ENCODE measurements around the gene BCAS3.

BCAS3 gene

DNA sequence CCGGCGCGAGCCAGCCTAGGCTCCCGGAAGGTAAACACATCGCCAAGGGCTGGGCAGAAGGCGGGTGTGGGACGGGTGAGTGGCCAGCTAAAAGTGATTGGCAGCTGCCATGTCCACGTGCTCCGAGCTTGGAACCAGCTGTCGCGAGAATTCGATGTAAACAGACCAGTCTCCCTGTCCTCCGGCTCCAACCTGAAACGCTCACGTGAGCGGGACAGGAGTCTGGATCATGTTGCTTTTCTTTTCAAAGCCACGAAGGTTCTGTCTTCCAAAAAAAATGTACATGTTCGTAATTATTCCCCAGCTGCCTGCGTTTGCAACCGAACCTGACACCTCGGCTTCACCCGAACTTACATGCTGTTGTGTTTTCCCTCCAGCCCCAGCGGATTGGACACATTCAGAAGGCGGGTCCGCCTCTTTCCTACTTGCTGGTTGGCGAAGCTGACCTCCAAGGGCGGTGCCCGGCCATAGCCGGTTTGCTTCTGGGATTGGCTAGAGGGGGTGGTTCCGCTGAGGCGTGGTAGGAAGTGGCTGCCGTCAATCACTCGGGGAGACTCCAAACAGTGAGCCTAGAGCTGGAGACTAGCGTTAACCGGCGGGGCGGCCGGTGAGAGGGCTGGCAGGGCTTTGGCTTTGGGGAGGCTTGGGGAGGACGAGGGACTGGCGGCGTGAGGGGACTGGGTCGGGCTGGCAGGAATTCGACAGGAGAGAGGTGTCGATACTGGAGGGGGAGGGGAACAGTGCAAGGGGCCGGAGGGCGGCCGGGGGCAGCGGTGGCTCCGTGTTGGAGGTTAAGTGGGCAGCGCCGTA is at the start of gene BCAS3:
Gene BCAS3 (plus strand): TSS at position 544 of the 810 bp plus-strand sequence.
- no peaks in the 10 kb centered on the region for H3K27me3 ChIP-seq (ENCODE audit: insufficient read depth, low read depth)
- no peak within 1 kb of the TSS for H3K4me3 ChIP-seq (IDR thresholded peaks at IDR 0.05; ENCODE audit: insufficient read depth, low read depth, low read length)
- H4K20me1 ChIP-seq (ENCODE audit: insufficient read depth) = no peaks in the 10 kb centered on the region
- H2AFZ ChIP-seq (ENCODE audit: low read depth) = peak within 1 kb of the TSS; percentile 75
- peak within 1 kb of the TSS; percentile 53; the same call in 1 of the 2 replicates for H3K9ac ChIP-seq
- H3K36me3 ChIP-seq (ENCODE audit: insufficient read depth) = no peaks in the 10 kb centered on the region
- H3K79me2 ChIP-seq (ENCODE audit: insufficient read depth, low read depth) = no peaks in the 10 kb centered on the region
- peaks cover 15% of the 10 kb centered on the region for H3K4me1 ChIP-seq (ENCODE audit: low read depth, poor library complexity, severe bottlenecking)
- no peak within 1 kb of the TSS for H3K27ac ChIP-seq
- TF ChIP-seq, protein P1, sequence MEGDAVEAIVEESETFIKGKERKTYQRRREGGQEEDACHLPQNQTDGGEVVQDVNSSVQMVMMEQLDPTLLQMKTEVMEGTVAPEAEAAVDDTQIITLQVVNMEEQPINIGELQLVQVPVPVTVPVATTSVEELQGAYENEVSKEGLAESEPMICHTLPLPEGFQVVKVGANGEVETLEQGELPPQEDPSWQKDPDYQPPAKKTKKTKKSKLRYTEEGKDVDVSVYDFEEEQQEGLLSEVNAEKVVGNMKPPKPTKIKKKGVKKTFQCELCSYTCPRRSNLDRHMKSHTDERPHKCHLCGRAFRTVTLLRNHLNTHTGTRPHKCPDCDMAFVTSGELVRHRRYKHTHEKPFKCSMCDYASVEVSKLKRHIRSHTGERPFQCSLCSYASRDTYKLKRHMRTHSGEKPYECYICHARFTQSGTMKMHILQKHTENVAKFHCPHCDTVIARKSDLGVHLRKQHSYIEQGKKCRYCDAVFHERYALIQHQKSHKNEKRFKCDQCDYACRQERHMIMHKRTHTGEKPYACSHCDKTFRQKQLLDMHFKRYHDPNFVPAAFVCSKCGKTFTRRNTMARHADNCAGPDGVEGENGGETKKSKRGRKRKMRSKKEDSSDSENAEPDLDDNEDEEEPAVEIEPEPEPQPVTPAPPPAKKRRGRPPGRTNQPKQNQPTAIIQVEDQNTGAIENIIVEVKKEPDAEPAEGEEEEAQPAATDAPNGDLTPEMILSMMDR (conservative IDR thresholded peaks at IDR 0.05; ENCODE audit: low read depth, low read length) = no peak
- H3K4me2 ChIP-seq = peak within 1 kb of the TSS; percentile 92

DNA sequence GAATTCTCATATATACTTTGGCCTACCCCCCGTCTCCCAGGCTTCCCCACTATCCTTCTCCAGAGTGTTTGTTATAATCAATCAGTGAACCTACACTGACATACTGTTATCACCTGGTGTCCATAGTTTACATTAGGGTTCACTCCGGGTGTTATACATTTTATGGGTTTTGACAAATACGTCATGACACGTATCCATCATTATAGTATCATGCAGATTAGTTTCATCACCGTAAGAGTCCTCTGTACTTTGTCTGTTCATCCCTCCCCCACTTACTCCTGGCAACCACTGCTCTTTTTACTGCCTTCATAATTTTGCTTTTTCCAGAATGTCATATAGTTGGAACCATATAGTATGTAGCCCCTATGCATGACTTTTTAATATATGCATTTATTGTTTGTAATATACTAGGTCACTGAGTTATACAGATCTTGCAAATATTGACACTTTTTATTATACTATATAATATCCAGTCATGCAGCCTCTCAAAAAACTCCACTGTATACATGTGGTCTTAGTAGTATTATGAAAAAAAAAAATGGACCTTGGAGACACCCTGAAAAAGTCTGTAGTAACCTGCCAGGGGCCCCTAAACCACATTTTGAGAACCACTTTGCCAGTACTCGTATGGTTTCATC is 49.3 kb upstream of the BCAS3 start:
- no peak overlapping the region for H3K4me2 ChIP-seq
- no peak overlapping the region for H3K9ac ChIP-seq
- H3K27me3 ChIP-seq (ENCODE audit: insufficient read depth, low read depth) = no peaks in the 10 kb centered on the region
- no peaks in the 10 kb centered on the region for H3K36me3 ChIP-seq (ENCODE audit: insufficient read depth)
- H3K4me1 ChIP-seq (ENCODE audit: low read depth, poor library complexity, severe bottlenecking) = no peaks in the 10 kb centered on the region
- no peaks in the 10 kb centered on the region for H4K20me1 ChIP-seq (ENCODE audit: insufficient read depth)
- H2AFZ ChIP-seq (ENCODE audit: low read depth) = no peak overlapping the region
- TF ChIP-seq, protein P1 (conservative IDR thresholded peaks at IDR 0.05; ENCODE audit: low read depth, low read length) = no peak
- no peak overlapping the region for H3K4me3 ChIP-seq (IDR thresholded peaks at IDR 0.05; ENCODE audit: insufficient read depth, low read depth, low read length)
- H3K27ac ChIP-seq = no peak overlapping the region
- peaks cover 11% of the 10 kb centered on the region; the same call in 1 of the 2 replicates for H3K79me2 ChIP-seq (ENCODE audit: insufficient read depth, low read depth)

DNA sequence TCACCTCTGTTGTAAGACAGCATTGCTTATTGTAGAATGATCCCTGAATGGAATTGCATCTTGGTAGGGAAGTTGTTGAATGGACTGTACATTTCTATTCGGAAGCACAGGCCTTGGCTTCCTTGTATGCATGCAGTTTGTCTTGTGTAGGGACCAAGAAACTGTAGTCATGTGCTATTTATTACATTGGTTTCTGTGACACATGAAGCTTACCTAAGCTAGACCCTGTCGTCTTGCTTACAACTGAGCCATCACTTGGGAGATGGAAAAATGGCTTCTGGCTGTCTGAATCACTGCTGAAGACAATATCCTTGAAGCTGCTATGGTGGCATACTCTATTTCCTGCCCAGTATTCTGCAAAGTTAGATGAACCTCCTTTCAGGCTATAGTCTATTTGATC is 48.5 kb upstream of the BCAS3 start:
- Histone ChIP-seq H4K20me1 (ENCODE audit: insufficient read depth) (no peaks in the 10 kb centered on the region), H3K27me3 (ENCODE audit: insufficient read depth, low read depth) (no peaks in the 10 kb centered on the region), H3K9ac (no peak overlapping the region), H3K79me2 (ENCODE audit: insufficient read depth, low read depth) (peaks cover 4% of the 10 kb centered on the region; the same call in 1 of the 2 replicates), H3K4me3 (IDR thresholded peaks at IDR 0.05; ENCODE audit: insufficient read depth, low read depth, low read length) (no peak overlapping the region), H3K27ac (no peak overlapping the region), H3K4me1 (ENCODE audit: low read depth, poor library complexity, severe bottlenecking) (no peaks in the 10 kb centered on the region), H3K36me3 (ENCODE audit: insufficient read depth) (no peaks in the 10 kb centered on the region), H3K4me2 (no peak overlapping the region), H2AFZ (ENCODE audit: low read depth) (no peak overlapping the region)
- TF ChIP-seq, protein P1 (conservative IDR thresholded peaks at IDR 0.05; ENCODE audit: low read depth, low read length) = no peak

DNA sequence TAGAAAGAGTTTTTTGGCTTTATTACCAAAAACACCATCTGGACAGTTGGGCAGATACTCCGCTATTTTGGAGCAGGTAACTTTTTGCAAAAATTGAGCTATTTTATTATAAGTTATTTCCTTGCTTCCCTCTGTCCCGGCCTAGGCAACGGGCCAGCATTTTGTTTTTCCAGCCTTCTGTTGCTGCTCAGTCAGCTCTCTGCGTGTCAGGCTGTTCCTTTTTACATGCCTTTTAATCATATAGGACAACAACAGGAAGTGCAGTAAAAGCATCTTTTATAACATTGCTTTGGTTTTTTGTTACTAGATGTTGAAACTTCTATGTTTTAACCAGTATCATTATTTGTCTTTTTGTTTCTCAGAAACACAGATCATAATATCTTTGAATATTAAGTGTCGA is 47.3 kb upstream of the BCAS3 start:
- no peak overlapping the region for H3K27ac ChIP-seq
- no peak overlapping the region for H2AFZ ChIP-seq (ENCODE audit: low read depth)
- no peak overlapping the region for H3K4me3 ChIP-seq (IDR thresholded peaks at IDR 0.05; ENCODE audit: insufficient read depth, low read depth, low read length)
- H3K9ac ChIP-seq = no peak overlapping the region
- H3K79me2 ChIP-seq (ENCODE audit: insufficient read depth, low read depth) = no peaks in the 10 kb centered on the region; the same call in 1 of the 2 replicates
- H3K4me1 ChIP-seq (ENCODE audit: low read depth, poor library complexity, severe bottlenecking) = no peaks in the 10 kb centered on the region
- TF ChIP-seq, protein P1 (conservative IDR thresholded peaks at IDR 0.05; ENCODE audit: low read depth, low read length) = no peak
- H3K36me3 ChIP-seq (ENCODE audit: insufficient read depth) = no peaks in the 10 kb centered on the region
- no peaks in the 10 kb centered on the region for H4K20me1 ChIP-seq (ENCODE audit: insufficient read depth)
- no peak overlapping the region for H3K4me2 ChIP-seq
- H3K27me3 ChIP-seq (ENCODE audit: insufficient read depth, low read depth) = no peaks in the 10 kb centered on the region

All from KMS-11 (cell line).